ENCODE results near the gene GALNT17.

Gene GALNT17

DNA sequence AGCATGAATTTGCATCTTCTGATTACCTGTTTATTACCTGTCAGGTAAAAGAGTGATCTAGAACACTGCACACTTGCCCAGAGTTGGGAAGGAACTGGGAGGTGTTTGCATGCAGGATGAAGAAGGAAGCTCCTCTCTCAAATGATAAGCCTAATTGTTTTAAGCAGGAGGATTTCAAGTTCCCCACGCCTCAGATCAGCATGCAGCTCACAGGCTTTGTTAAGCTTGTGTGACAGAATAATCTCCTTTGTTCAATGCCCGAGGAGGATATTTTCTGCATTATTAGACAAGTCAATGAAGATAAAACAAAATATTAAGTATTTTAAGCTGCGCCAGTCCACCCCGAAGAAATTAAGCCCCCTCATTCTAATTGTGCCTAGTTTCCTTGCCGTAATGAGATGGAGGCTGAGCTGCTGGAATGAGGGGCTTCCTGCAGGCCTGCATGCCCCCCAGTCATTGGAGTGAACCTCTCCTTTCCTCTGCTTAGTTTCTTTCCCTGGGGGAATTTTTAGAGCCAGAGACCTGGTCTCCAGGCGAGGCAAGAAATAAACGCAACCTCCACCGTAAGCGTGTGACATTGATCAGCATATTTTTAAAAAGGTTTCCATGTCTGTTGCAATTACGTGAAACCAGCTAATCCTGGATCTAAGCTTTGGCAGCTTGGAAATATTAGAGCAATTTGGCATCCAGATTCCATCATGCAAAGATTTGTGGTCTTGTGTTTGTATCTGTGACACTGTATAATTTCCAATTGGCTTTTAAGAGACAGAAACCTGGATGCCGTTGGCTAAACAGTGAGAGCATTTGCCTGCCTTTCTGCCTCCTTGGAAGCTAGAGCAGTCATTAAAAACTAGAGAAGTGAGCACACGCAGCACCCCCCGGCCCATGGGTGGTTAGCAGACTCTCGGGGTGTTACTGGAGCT is 376.0 kb downstream of the GALNT17 start:
- no peak for DNase-seq (ENCODE audit: low read depth)

DNA sequence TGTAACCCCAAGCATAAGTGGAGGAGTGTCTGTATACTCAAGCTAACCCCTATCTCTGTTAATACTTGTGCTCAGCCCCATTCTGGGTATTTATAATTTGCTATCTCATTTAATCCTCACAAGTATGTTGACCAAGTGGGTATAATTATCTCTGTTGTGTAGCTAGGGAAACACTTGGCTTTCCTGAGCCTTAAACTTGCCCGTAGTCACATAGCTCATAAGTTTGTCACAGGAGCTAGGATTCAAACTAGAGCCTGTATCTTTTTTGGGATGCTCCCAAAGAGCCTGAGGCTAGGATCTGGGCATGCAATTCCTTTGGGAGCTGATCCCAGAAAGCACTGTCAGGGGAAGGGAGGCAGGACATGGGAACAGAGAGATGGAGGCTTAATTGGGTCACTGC is 377.4 kb downstream of the GALNT17 start:
- no peak for DNase-seq (ENCODE audit: low read depth)

DNA sequence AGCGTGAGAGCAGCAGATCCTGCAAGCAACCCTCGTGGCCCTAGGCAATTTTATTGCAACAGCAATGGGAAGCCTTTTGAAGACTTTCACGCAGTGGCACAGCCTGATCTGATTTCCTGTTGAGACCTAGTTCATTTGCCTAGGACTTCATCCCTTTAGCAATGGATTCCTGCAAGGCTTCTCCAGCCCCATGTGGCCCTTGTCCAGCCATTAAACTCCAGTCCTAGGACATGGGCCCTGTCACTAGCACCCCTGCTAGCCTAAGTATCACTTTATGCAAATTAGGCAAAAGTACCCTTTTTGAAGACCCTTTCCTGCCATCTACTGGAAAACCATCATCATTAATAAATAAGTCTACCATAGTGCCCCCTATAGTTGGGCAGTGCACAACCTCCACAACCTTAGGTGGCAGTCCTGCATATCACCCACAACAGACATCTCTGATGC is 379.4 kb downstream of the GALNT17 start:
- no peak for DNase-seq (ENCODE audit: low read depth)

DNA sequence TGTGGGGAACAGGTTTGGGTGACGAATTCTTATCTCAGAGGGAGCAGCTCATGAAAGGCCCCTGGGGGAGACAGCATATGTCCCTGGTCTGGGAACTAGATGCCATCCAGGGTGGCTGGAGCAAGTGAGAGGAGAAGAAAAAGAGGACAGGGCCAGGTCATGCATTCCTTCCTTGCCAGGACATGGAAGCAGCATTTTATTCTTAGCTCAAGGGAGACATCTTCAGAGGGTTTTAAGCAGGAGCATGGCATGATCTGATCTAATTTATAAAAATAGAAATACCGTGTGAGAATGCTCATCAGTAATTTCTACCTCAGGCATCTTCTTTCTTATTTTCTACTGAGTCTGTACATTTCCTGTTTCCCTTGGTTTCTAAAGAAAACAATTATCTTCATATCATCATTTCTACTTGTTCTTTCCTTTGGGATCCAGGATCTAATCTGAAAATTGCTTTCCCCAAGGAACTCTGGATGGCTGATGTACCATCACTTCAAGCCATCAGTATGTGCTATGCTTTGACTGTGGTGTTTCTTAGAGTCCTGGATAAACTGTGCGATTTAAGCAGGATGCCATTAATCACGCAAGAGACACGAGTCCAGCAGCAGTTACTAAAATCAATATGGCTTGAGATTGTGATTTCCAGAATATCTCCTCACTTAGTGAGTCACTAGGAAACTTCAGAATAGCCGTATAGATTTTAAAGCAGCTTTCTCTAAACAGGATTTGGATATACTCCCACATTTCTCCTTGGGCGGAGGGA is 386.2 kb downstream of the GALNT17 start:
- DNase-seq (ENCODE audit: low read depth): no peak

DNA sequence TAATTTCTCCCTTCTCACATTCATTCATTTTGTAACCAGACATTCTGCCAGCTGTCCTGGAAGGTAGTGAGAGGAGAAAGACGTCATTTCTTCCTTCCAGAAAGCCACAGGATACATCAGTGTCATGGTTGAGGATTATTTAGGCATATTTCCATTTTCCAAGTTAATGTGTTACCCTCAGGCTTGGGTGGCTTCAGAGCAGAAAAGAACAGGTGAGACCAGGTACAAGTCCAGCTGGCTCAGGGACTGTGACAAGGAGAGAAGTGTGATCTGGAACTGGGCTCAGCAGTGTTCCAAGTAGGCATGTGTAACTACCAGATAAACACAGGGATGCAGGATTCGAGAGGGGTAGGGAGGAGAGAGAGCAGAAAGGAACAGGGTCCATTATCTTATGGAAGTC is 386.9 kb downstream of the GALNT17 start:
- no peak for DNase-seq (ENCODE audit: low read depth)

DNA sequence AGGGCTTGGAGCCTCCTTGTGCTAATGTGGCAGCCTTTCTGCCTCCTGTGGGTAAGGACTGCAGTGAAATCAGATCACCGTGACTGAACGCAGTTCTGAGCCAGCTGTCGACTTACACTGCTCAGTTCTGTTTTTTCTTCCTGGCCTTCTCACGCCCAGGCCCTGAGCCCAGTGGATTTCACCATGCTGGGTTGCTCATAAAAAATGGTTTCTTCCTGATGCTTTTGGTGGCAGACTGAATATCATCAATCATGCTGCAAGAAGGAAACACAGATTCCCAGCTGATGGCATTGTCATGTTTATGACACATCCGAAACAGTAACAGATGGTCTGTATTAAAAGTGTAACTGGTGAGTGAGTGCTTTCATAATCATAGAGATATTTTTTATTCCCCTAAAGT is 389.6 kb downstream of the GALNT17 start:
- no peak for DNase-seq (ENCODE audit: low read depth)

DNA sequence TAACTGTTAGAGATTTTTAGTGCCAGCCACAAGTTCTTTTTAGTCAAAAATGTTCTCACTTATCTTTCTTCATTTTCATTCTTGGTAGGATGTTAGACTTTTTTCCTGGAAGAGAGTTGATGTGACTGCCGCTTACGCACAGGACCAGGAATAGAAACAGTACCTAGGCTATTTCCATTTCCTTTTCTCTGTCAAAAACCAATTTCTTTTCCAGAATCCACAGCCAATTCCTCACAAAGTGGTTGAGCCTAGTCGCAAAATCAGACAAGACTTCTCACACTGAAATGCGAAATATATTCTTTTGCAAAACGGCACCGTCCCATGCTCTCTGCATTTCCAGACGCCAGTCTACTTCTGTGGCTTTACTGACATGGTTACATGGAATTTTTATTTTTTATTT is 394.2 kb downstream of the GALNT17 start:
- no peak for DNase-seq (ENCODE audit: low read depth)

DNA sequence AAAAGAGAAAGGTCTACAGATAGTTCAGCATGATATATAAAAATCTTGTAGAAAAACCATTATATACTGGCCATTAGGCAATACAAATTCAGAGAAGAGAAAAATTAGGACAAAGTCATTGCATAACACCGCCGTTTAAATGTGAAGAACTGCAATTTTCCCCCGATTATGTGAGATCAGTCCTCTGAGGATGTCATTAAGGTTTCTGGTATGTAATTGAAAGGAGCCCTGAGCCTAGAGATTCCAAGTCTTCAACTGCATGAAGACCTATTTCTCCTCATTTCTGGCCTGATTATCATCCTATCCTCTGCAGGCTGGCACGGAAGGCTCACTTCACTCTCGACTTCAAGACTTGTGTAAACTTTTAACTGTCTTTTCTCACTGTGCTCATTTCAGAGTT is 395.3 kb downstream of the GALNT17 start:
- DNase-seq (ENCODE audit: low read depth): no peak

DNA sequence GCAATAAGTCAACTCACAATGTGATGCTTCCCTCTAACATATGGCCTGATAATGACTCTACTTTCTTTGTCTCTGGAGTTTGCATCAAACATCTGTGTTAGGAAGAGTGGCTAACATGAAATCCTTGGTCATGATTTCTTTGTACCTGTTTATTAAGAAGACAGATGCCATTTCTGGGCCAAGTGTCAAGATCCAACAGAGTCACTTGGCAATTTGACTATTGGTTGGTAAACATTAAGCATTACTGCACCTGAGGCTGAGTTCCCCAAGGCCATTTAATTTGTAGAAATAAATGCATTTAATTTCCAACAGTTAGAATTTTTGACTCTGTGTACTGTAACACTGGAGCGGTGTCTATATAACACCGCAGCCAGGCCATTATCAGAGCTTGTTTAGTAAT is 403.7 kb downstream of the GALNT17 start:
- no peak for DNase-seq (ENCODE audit: low read depth)

DNA sequence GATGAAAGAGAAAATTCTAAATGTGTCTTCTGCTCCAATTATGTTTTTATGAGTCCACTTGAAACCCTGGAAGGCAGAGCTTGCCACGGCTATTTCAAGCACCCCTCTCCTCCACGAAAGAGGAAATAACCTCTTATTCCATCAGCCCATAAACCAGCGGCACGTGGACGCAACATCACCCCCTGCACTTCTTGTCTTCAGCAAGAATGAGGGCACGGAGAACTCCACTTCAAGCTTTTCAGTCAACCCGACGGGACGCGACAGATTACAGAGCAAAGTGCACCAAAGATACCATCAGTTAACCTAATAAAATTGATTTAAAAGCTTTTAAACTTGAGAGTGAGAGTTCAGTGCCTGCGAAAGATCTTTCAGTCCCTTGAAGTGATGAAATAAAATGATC is 406.3 kb downstream of the GALNT17 start:
- DNase-seq (ENCODE audit: low read depth): no peak

DNA sequence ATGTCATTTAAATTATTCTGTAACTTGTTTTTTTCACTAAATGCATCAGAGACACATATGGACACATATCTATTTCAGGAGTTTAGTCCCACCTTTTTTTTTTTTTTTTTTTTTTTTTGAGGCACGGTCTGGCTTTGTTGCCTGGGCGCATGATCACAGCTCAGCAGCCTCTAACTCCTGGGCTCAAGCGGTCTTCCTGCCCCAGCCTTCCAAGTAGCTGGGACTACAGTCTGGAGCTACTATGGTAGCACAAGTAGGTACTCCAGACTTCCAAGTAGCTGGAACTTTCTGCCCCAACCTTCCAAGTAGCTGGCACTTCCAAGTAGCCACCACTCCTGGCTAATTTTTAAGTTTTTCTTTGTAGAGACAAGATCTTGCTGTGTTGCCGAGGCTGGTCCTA is 407.7 kb downstream of the GALNT17 start:
- DNase-seq (ENCODE audit: low read depth): no peak

DNA sequence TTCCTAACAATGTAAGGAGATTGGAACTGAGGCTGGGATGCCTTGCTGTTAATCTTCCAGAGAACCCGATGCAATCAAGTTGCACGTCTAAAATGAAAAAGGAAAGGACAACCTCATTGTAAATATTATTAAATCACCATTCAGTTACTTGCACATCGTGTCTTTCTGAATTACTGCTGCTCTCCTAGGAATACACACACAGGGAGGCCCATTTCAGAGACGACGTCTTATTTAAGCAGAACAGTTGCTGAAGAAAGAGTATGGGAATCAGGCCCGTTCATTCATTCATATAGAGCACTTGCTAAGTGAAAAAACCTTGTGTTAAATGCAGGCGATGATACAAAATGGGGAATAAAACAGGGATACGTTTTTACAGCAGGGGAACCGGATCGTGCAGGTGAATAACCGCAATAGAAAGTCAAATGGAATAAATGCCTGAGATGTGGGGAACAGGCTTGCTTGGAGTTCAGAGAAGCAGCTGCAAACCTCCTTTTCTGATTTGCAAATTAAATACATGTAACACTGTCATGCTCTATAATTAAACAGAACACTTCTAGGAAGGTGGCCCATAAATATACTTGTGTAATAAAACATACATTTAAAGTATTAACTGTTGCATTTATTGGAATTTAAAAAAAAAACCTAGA is 409.9 kb downstream of the GALNT17 start:
- no peak for DNase-seq (ENCODE audit: low read depth)

DNA sequence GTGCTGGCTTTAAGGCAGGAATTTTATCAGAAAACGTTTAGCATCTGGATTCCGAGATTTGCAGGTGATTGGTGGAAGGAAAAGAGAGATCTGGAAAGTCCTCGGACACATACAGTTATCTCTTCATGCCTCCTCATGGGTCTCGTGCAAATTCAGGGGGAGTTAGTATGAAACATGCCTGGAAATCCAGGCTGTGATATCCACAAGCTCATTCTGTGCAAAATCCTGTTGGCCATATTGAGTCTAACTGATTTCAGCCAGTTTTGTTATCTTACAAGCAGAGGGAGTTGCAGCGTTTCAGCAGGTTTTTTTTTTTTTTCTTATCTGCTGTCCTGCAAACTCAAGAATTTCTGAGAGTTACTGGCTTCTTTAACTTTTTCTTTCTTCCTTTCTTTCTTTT is 411.5 kb downstream of the GALNT17 start:
- DNase-seq (ENCODE audit: low read depth): no peak

DNA sequence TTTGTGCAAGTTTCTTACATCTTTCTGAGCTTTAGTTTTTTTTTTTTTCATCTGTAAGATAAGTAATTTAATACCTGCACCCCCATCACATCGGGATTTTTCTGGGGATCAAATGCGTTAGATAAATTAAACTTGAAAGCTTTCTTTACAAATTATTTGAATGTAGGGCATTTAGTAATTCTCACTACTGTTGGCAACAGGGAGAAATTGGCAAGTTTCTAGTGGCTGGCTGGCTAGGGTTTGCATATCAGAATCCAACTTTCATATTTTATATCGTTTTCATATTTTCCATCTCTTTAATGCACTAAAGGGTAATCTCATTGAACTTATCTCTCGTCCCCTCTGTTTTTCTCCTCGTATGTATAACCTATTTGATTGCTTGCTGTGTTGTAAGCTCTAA is 412.9 kb downstream of the GALNT17 start:
- DNase-seq (ENCODE audit: low read depth): no peak

DNA sequence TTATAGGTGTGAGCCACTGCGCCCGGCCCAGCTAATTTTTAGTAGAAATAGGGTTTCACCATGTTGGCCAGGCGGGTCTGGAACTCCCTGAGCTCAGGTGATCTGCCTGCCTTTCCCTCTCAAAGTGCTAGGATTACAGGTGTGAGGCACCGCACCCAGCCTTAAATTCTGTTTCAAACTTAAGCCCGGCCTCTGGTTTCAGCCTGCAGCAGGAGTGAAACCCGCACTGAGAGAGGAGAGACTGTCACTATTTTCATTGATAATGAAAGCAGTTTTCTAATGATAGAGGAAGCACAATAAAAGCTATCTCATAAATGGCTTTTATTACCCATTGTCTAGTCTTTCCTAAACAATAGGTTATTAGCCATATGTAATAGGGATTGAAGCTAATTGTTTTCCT is 415.5 kb downstream of the GALNT17 start:
- DNase-seq (ENCODE audit: low read depth): no peak

DNA sequence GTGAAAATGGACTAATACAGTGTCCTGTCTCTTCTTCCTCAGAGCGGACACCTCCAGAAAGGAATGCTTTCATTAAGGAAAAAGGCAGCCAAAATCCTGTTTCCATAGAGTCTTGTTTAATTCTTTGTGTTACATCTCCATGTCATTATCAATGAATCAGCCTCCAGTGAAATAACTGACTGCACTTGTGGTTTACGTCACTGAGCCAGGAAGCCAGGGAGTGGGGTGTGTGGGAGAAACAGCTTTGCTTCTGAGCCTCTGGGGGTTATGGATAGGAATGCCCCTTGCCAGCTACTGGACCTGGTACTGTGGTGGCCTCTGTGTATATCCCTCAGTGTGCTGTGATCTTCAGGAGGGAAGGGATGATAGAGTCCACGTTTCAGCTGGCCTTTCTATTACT is 416.8 kb downstream of the GALNT17 start:
- DNase-seq (ENCODE audit: low read depth): no peak

DNA sequence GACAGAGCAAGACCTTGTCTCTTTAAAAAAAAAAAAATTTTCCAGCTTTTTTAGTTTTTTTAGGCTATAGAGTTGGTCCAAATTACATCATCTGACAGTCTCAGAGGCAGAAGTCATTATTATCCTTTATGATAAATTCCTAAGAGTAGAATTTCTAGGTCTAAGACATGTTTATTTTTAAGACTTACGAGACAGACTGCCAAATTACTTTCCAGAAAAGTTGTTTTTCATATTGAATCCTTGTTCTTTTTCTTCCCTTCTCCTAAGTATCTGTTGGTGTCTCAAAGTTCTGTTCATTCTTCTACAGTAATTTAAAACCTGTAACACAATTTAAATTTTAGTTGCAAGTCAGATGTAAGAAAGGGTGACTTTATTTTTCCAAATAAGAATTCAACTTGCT is 421.4 kb downstream of the GALNT17 start:
- DNase-seq (ENCODE audit: low read depth): no peak

DNA sequence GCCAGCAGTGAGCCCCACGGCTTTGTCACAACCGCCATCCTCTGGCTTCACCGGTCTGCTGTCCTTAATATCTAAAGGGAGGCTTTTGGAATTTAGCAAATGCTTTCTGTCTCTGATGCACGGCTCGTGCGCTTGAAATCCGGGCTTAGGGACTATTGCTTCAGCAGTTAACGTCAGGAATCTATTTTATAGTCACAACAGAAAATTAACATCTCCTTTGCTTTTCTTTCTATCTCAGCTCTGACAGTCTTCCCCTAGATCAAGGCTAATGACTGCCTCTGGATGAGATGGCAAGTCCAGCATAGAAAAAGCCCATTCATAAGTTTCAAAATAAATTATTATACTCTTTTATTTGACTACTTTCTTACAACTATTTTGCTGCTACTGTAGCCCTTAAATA is 423.8 kb downstream of the GALNT17 start:
- no peak for DNase-seq (ENCODE audit: low read depth)

DNA sequence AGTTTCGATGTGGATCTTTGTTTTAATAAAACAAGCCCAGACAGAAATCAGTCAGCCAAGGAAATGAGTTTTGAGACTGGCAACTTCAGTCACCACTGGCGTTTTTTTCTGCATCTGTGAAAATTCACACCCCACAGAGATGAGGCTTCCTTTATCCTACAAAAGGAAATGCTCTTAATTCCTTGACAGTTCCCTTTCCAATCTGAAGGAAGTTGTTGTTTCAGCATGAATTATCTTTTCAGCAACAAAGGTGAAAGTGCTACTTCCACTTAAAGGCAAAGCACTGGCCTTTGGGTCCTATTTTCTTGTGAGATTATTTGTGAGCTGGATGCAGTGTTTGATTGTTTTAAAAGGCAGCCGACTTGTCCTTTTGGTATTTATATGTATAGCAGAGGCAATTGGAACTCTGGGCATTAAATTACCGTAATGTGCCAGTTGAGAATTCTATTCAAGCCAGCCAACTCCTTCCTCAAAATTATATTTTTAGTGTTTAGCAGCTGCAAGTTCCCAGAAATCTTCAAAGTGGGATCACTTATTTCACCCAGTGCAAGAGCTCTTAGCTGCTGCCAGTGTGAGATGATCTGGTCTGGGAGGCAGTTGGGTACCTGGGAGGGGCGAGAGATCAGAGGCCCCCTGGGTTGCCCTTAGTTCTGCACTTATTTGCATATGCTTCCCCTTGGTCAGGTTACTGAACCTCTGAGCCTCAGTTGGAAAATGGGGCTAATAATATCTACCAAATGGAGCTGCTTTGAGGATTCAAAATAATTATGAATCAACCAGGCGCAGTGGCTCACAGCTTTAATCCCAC is 427.1 kb downstream of the GALNT17 start:
- no peak for DNase-seq (ENCODE audit: low read depth)

DNA sequence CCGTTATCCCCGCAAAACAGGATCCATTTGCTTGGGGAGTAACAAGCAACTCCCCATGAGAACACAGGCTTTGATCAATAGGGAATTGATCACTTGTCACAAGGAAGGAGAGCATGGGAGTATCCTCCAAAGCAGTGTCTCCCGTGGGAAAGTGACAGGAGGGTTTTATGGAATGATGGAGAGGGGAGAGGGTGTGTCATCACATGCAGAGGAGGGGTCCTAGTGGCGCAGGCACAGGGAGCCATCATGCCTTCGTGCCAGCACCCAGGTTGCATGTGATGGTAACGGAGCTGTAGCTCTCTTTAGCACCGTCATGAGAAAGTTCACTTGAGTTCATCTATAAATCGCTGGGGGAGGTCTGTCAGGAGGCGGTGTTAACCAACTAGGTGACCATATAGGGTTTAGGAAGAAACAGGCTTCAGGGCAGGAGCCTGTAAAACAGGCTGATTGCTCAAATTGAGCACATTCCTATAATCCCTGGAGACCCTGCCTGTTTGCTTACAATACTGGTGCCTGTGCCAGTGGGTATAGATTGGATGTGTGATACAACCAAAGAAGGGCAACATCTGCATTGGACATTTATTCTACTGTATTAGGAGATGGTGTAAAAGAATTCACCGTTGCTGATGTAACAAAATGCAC is 428.5 kb downstream of the GALNT17 start:
- DNase-seq (ENCODE audit: low read depth): no peak

DNA sequence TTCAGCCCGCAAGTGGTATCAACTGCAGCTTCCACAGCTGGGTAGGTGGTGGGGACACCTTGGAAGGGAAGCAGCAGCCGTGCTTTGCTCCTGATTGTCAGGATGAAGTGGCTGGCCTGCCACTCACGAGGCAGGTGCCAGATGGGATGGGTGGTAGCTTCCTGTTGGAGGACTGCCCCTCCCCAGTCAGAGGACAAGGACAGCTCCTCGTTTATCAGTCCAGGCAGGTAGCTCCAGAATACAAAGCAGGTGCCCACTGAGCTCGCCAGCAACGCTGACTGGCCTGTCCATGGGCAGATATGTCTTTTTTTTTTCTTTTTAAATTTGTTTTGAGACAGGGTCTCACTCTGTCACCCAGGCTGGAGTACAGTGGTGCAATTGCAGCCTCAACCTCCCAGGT is 431.3 kb downstream of the GALNT17 start:
- no peak for DNase-seq (ENCODE audit: low read depth)

DNA sequence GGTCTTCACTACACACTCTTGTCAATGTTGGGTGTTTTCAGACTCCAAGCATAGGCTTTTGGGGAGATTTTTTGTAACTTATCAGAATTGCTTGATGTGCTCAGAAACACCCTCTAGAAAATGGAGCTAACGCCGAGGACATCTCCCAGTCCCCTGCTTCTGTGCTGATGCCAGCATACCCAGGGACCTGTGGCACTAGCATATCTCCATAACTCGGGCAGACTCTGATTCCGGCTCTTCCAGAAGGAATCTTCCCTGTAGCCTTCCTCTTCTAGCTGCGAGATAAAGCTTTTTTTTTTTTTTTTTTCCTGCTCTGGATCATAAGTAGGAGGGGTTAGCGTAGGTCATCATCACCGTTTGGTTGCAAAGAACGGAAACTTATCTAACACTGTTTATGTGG is 434.4 kb downstream of the GALNT17 start:
- no peak for DNase-seq (ENCODE audit: low read depth)
